GM18507 (cell line): ENCODE results near the gene PCDHA12.

ENCODE experiments used
- DNase-seq: peaks from one replicate; pipeline ENCODE4 v3.0.0; 2011; ENCODE audit warnings: low read depth; ENCODE audit not compliant: insufficient read length; ENCODE audit errors: extremely low spot score
- FAIRE-seq: peaks from 2 replicates; lab custom pipeline; 2011; peaks lifted over from hg19 to GRCh38; lab: Jason Lieb, UNC

The PCDHA12 gene

DNA sequence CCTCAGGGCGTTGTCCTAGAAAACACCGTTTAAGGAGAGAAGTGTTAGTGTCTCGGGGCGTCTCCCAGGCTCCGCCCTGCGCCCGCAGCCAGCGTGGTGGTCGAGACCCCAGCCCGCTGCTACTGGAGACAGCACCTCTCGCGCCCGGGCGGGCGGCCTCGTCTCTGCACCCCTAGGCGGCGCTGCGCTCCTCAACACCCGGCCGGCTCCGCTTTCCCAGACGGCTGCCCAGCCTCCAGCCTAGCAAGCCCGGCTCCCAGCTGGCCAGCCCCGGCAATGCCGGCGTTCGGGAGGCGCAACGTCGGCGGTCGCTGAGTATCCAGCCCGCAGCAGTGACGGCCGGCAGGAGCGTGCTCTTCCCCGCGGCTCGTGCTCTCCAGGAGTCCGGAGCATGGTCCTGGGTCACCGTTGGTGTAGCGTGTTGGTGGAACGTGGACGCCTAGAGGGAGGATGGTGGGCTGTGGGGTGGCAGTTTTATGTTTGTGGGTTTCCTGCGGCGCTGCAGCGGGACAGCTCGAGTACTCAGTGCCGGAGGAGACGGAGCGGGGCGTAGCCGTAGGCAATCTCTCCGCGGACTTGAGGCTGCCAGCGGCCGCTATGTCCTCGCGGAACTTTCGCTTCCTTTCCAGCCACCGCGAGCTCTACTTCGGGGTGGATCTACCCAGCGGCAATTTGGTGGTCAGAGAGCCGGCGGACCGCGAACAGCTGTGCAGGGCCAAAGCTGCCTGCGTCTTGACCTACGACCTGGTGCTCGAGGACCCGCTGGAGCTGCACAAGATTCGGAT lies 51.5 kb downstream of the PCDHA12 start:
- DNase-seq = no peak
- no peak for FAIRE-seq

DNA sequence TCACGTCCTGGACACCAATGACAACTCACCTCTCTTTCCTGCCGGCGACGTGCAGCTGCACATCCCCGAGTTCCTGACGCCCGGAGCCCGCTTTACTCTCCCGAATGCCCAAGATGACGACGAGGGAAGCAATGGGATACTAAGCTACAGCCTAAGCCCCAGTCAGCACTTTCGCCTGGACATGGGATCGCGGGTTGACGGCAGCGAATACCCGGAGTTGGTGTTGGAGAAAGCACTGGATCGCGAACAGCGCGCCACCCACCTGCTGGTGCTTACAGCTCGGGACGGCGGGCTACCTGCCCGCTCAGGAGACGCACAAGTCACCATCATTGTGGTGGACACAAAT lies 52.1 kb downstream of the PCDHA12 start:
- no peak for FAIRE-seq

More for the DNA sequence above, 52.1 kb downstream of the PCDHA12 start:
- no peak for DNase-seq
